ENCODE data around the gene TMEM30B. TPM values are rescaled to one million over a fixed set of nuclear protein-coding genes. Genes with fewer than 3 reads are reported as not detected.

TMEM30B gene
- total RNA-seq, 4 donors from 2014 or later = 1.9 to 4.6 (median 2.5) TPM

DNA sequence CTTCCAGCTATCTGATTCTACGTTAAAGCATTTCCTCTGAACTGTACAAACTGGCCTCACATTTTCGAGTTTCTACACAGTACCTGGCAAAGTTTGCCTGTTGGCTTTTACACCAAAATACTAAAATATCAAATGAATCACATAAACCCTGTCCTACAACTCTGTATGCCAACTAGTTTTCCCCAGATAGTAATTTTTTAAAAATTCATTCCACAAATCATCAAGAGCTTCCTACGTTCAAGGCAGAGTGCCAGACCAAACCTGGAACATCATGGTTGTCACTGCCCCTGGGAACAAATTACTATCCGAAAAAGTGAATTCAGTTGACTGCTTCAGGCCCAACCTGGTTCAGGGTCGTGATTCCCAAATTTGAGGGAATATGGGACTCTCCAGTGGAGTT lies 2.1 kb downstream of the TMEM30B start:
- no peak for ATAC-seq (ENCODE audit: low FRiP score)
- TF ChIP-seq, protein P1, sequence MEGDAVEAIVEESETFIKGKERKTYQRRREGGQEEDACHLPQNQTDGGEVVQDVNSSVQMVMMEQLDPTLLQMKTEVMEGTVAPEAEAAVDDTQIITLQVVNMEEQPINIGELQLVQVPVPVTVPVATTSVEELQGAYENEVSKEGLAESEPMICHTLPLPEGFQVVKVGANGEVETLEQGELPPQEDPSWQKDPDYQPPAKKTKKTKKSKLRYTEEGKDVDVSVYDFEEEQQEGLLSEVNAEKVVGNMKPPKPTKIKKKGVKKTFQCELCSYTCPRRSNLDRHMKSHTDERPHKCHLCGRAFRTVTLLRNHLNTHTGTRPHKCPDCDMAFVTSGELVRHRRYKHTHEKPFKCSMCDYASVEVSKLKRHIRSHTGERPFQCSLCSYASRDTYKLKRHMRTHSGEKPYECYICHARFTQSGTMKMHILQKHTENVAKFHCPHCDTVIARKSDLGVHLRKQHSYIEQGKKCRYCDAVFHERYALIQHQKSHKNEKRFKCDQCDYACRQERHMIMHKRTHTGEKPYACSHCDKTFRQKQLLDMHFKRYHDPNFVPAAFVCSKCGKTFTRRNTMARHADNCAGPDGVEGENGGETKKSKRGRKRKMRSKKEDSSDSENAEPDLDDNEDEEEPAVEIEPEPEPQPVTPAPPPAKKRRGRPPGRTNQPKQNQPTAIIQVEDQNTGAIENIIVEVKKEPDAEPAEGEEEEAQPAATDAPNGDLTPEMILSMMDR (IDR thresholded peaks at IDR 0.05) = no peak
- no peak for DNase-seq (ENCODE audit: low spot score)

GRCh38 chr14:61277784-61278183 lies 3.4 kb downstream of the TMEM30B start:
- no peak for DNase-seq (ENCODE audit: low spot score)
- TF ChIP-seq, protein P1 (IDR thresholded peaks at IDR 0.05) = no peak
- no peak for ATAC-seq (ENCODE audit: low FRiP score)

DNA sequence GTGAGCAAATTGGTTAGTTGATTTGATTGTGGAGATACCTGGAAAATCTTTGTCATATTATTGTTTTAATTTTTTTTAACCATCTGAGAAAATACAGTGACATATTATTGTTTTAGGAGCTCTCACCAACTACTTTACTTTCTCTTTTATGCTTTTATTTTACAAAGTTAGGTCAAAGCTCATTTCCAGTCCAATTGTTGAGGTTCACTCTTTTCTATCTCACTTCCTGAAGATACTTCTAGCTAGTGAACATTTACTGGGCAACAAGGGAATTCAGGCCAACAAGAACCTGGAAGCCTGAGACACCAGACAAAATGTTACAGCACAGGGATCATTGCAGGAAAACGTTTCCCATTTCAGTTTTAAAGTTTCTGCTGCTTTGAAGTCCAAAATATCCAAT lies 3.9 kb downstream of the TMEM30B start:
- TF ChIP-seq, protein P1 (IDR thresholded peaks at IDR 0.05) = no peak
- DNase-seq (ENCODE audit: low spot score) = no peak
- no peak for ATAC-seq (ENCODE audit: low FRiP score)

GRCh38 chr14:61271552-61271951 lies 9.6 kb downstream of the TMEM30B start:
- ATAC-seq (ENCODE audit: low FRiP score) (no peak), DNase-seq (ENCODE audit: low spot score) (no peak)
- TF ChIP-seq, protein P1 (IDR thresholded peaks at IDR 0.05) = no peak

DNA sequence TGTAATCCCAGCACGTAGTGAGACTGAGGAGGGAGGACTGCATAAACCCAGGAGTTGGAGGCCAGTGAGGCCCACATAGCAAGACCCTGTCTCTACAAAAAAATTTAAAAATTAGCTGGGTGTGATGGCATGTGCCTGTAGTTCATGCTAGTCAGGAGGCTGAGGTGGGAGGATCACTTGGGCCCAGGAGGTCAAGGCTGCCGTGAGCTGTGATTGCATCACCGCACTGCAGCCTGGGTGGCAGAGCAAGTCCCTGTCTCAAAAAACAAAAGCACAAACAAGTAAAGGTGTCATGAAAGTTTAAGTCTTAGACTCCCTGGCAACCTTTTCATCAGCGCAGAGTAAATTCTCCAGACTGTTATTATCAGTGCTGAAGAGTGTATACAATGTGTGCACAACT lies 10.4 kb downstream of the TMEM30B start:
- TF ChIP-seq, protein P1 (IDR thresholded peaks at IDR 0.05) = no peak
- ATAC-seq (ENCODE audit: low FRiP score) = no peak
- no peak for DNase-seq (ENCODE audit: low spot score)

DNA sequence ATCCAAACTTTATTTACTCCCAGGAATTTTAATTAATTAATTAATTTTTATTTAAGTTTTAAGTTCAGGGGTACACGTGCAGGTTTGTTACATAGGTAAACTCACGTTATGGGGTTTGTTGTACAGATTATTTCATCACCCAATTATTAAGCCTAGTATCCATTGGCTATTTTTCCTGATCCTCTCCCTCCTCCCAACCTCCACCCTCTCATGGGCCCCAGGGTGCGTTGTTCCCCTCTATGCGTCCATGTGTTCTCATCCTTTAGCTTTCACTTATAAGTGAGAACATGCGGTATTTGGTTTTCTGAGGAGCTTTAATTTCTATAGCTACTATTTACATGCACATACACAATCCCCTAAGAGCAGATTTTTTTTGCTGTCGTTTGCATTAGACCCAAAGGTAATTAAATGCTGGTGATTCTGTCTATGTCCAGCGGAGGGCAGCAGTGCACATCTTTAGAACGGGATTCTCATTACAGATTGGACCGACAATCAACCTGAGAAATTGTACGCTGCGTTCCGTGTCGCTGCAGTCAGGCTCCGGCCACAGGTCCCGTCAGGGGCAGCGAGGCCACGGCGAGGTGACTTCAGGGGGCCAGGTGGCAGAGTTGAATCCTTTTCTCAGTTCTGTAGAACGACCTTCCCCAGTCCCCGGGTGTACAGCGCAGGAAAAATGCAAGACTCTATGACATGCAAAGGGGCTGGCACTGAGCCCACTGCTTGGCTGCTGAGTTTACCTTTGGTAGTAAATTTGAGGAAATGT lies 11.6 kb downstream of the TMEM30B start:
- peak; percentile 58 for DNase-seq (ENCODE audit: low spot score)
- no peak for ATAC-seq (ENCODE audit: low FRiP score)
- TF ChIP-seq, protein P1 (IDR thresholded peaks at IDR 0.05) = no peak

DNA sequence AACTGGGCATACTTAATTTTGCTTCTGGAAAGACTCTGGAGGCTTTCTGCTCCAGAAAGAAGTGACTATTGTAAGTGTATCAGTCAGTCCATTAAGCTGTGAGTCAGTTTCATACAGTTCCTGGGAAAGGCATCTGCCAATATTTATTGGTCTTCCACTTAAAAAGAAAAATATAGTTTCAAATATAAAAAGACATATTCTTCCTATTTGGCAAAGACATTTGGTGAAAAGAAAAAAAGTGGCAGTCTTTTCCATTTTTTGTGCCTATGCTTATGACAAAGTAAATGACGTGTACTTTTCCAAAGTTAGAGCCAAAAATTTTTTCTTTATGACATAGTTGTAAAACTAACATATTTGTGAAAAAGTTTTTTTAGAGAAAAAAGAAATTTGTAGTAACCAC lies 12.3 kb downstream of the TMEM30B start:
- ATAC-seq (ENCODE audit: low FRiP score) = no peak
- TF ChIP-seq, protein P1 (IDR thresholded peaks at IDR 0.05) = no peak

More for the DNA sequence above, 12.3 kb downstream of the TMEM30B start:
- no peak for DNase-seq (ENCODE audit: low spot score)
